MM.1S (cell line): Measurements from ENCODE around the gene GRIA4.
A peak's percentile ranks its signal among the peaks of the same experiment; 100 is the strongest.

Source experiments
- DNase-seq: peaks from one replicate; pipeline ENCODE4 v3.0.0-alpha.2; 2015
- H2AFZ ChIP-seq: fragments of 300-600 bp; sonication (generic); 2 replicates; pipeline ENCODE4 v1.6.0; 2016; ENCODE audit warnings: antibody characterized with exemption, low read length
- H3F3A ChIP-seq: fragments of 300-600 bp; sonication (generic); 2 replicates; pipeline ENCODE4 v1.6.1; 2016; ENCODE audit warnings: mild to moderate bottlenecking, antibody characterized with exemption, low read length, moderate library complexity, mixed read lengths; ENCODE audit not compliant: insufficient read depth
- H3K27ac ChIP-seq: fragments of 300-600 bp; sonication (generic); 2 replicates; pipeline ENCODE4 v1.5.1; 2016; ENCODE audit warnings: mild to moderate bottlenecking, low read length
- H3K27me3 ChIP-seq: fragments of 300-600 bp; sonication (generic); replicated peaks from 2 replicates; pipeline ENCODE4 v1.6.0; 2016; ENCODE audit warnings: low read length; ENCODE audit not compliant: insufficient read depth
- H3K36me3 ChIP-seq: fragments of 300-600 bp; sonication (generic); replicated peaks from 2 replicates; pipeline ENCODE4 v1.6.1; 2016; ENCODE audit warnings: mild to moderate bottlenecking, low read length, mixed read lengths; ENCODE audit not compliant: insufficient read depth
- H3K4me1 ChIP-seq: fragments of 300-600 bp; sonication (generic); 2 replicates; pipeline ENCODE4 v1.6.1; 2016; ENCODE audit warnings: low read length, mixed read lengths
- H3K4me2 ChIP-seq: fragments of 300-600 bp; sonication (generic); 2 replicates; pipeline ENCODE4 v1.6.0; 2016; ENCODE audit warnings: low read depth, low read length
- H3K4me3 ChIP-seq: fragments of 300-600 bp; sonication (generic); 2 replicates; pipeline ENCODE4 v1.5.1; 2016; ENCODE audit warnings: low read length, mixed read lengths
- H3K79me2 ChIP-seq: fragments of 300-600 bp; sonication (generic); 2 replicates; pipeline ENCODE4 v1.6.1; 2016; ENCODE audit warnings: mixed run types, low read length, mixed read lengths
- H3K9ac ChIP-seq: fragments of 300-600 bp; sonication (generic); 2 replicates; pipeline ENCODE4 v1.6.1; 2016; ENCODE audit warnings: low read length, mixed read lengths
- H3K9me2 ChIP-seq: fragments of 300-600 bp; sonication (generic); replicated peaks from 2 replicates; pipeline ENCODE4 v1.6.1; 2016; ENCODE audit warnings: mild to moderate bottlenecking, low read length, mixed read lengths; ENCODE audit not compliant: insufficient read depth
- H3K9me3 ChIP-seq: fragments of 300-600 bp; sonication (generic); replicated peaks from 2 replicates; pipeline ENCODE4 v1.6.1; 2016; ENCODE audit warnings: mild to moderate bottlenecking, low read length, mixed read lengths; ENCODE audit not compliant: insufficient read depth
- H4K20me1 ChIP-seq: fragments of 300-600 bp; sonication (generic); 2 replicates; pipeline ENCODE4 v1.6.1; 2016; ENCODE audit warnings: mild to moderate bottlenecking, low read length, moderate library complexity, mixed read lengths; ENCODE audit not compliant: insufficient read depth
- CTCF ChIP-seq: fragments of 300-600 bp; sonication (generic); IDR thresholded peaks from 2 replicates; pipeline ENCODE4 v1.5.1; 2016; ENCODE audit warnings: antibody characterized with exemption, low read length, mixed read lengths
- EZH2 ChIP-seq: fragments of 300-600 bp; sonication (generic); optimal IDR thresholded peaks from 2 replicates; pipeline ENCODE3; 2017; ENCODE audit warnings: low read depth, mild to moderate bottlenecking, antibody characterized with exemption, low read length, mixed read lengths
- EZH2phosphoT487 ChIP-seq: fragments of 300-600 bp; sonication (generic); IDR thresholded peaks from 2 replicates; pipeline ENCODE4 v1.6.1; 2018; ENCODE audit warnings: antibody characterized with exemption, low read length

The GRIA4 gene

DNA sequence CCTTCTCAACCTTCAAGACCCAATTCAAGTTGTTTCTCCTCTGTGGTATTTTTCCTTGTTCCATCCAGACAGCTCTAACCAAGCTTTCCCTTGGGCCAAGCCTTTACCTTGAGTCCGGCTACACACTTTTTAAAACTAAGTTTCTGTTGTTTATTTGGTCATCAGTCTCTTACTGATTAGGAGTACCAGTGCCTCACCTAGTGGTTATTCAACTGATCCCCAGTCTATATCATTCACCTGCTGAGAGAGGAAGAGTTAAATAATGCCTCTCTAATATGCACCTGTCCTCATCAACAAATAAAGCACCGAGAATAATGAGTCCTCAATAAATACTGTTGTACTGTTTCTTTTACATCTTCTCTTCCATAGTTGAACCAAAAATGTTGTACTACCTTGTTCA is 251.4 kb downstream of the GRIA4 start:
- Histone ChIP-seq H3K9me3 (no peaks in the 10 kb centered on the region), H3K27ac (no peak overlapping the region), H2AFZ (no peak overlapping the region), H3K4me3 (no peak overlapping the region), H3K9me2 (no peaks in the 10 kb centered on the region), H4K20me1 (no peaks in the 10 kb centered on the region), H3K4me2 (no peak overlapping the region), H3K27me3 (no peaks in the 10 kb centered on the region), H3K9ac (no peak overlapping the region), H3F3A (no peaks in the 10 kb centered on the region), H3K36me3 (no peaks in the 10 kb centered on the region), H3K79me2 (no peaks in the 10 kb centered on the region), H3K4me1 (no peaks in the 10 kb centered on the region)
- no peak for DNase-seq
- peak; percentile 49 for TF ChIP-seq CTCF
- no peak for TF ChIP-seq EZH2phosphoT487
- no peak for TF ChIP-seq EZH2

- peak; percentile 60 for DNase-seq
- H3K4me3 ChIP-seq = no peak overlapping the region
- no peaks in the 10 kb centered on the region for H3F3A ChIP-seq
These were observed 253.0 kb downstream of the GRIA4 start for GRCh38 chr11:105862736-105863367.

DNA sequence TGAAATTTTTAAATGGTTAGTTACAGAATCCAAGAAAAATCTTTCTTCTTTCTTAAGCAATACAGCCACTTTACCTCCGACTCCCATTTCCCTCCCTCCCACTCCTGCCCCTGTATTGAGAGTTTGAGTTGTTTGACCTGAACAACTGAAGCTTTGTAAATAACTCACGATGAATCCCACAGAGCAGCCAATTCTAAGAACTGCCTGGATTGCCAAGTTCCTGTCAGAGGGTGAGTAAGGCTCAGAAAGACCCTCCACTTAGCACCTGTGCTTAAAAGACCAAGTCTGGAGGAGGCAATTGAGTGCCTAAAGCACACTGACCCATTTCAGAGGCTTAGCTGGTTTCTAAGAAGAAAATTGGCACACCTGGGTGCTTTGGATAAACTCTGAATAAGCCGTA is 253.7 kb downstream of the GRIA4 start:
- no peaks in the 10 kb centered on the region for H3K27me3 ChIP-seq
- H3K9me2 ChIP-seq = no peaks in the 10 kb centered on the region
- no peak overlapping the region for H3K4me2 ChIP-seq
- DNase-seq = no peak
- no peaks in the 10 kb centered on the region for H3F3A ChIP-seq
- no peak overlapping the region for H3K27ac ChIP-seq
- no peak overlapping the region for H3K9ac ChIP-seq
- no peaks in the 10 kb centered on the region for H3K9me3 ChIP-seq
- H3K79me2 ChIP-seq = no peaks in the 10 kb centered on the region
- no peak overlapping the region for H2AFZ ChIP-seq
- no peaks in the 10 kb centered on the region for H3K36me3 ChIP-seq
- TF ChIP-seq EZH2phosphoT487 = no peak
- no peak for TF ChIP-seq CTCF
- TF ChIP-seq EZH2 = no peak
- no peak overlapping the region for H3K4me3 ChIP-seq
- H3K4me1 ChIP-seq = no peaks in the 10 kb centered on the region
- H4K20me1 ChIP-seq = no peaks in the 10 kb centered on the region

More at GRCh38 chr11:105862736-105863367, 253.0 kb downstream of the GRIA4 start:
- H3K27me3 ChIP-seq = no peaks in the 10 kb centered on the region
- no peak overlapping the region for H3K27ac ChIP-seq
- H3K4me2 ChIP-seq = no peak overlapping the region
- no peaks in the 10 kb centered on the region for H3K36me3 ChIP-seq
- no peak overlapping the region for H3K9ac ChIP-seq
- no peaks in the 10 kb centered on the region for H3K4me1 ChIP-seq
- no peaks in the 10 kb centered on the region for H3K9me3 ChIP-seq
- H3K79me2 ChIP-seq = no peaks in the 10 kb centered on the region
- no peaks in the 10 kb centered on the region for H4K20me1 ChIP-seq
- TF ChIP-seq CTCF (peak; percentile 67), EZH2phosphoT487 (no peak)
- H3K9me2 ChIP-seq = no peaks in the 10 kb centered on the region
- H2AFZ ChIP-seq = no peak overlapping the region
